ENCODE measurements around the gene CCDC120. TPM values are rescaled to one million over a fixed set of nuclear protein-coding genes. Genes with fewer than 3 reads are reported as not detected.
A peak's percentile ranks its signal among the peaks of the same experiment; 100 is the strongest.

The CCDC120 gene
- total and polyA plus RNA-seq, 9 of the 15 experiments (the other 6 are each of a cell fraction or from before 2014, with no cell fraction given) = 0.13 to 3.6 (median 0.54) TPM

DNA sequence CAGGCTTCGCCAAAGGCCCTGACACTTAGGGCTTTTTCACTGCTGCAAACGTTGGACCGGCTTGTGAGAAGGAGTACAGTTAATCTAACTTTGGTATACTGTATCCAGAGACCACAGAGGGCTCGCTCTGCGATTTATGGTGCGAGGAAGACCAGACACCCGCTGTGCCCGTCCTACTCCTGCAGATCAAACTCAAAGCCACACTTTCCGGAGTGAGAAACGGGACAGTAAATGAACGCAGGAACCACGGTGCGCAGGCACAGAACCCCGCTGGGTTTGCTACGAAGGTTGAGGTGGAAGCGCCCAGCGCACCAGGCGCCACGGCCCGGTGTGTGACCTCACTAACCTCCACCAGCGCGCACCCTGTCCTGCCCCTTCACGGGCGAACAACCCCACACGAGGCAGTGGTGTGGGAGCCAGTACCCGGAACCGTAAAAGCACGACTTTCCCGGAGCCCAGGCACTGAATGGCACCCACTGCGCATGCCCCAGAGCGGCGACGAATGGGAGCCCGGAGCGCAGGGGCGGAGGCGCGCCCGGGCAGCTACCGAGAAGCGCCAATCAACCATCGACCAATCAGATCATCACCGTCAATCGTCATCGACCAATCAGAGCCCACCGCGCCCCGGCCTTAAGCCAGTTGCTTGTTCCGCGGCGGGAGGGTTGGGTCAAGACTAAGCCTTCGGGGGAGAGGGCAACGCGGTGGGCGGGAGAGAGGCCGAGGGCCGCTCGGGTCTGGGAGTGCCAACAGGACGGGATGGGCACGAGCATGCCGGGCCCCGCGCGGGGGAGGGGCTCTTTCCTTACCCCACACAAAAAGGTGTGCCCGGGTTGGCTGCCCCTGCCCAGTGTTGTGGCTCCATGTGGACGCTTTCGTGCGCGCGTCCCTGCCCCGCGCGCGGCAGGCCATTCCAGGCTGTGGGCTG is 42.2 kb downstream of the CCDC120 start (continued):
- no peak; the same call in 1 of the 2 replicates for TF ChIP-seq ZBTB40 (IDR thresholded peaks at IDR 0.05)
- no peak for TF ChIP-seq ZBTB40 (CRISPR knock-in tag; IDR thresholded peaks at IDR 0.05)
- no peak for TF ChIP-seq EZH2 (IDR thresholded peaks at IDR 0.05; ENCODE audit: borderline replicate concordance, low read depth, low read length)
- no peak for TF ChIP-seq DDX20 (tag; IDR thresholded peaks at IDR 0.05; ENCODE audit: low read depth)
- TF ChIP-seq NEUROD1 (IDR thresholded peaks at IDR 0.05; ENCODE audit: borderline replicate concordance, low read depth, low read length, partially characterized antibody) = peak; percentile 83
- TF ChIP-seq ZNF316 (IDR thresholded peaks at IDR 0.05) = no peak
- no peak for TF ChIP-seq PHB2 (IDR thresholded peaks at IDR 0.05; ENCODE audit: low read depth)
- no peak for TF ChIP-seq ZBTB11 (CRISPR knock-in tag; IDR thresholded peaks at IDR 0.05)
- TF ChIP-seq ZNF583 (CRISPR knock-in tag; IDR thresholded peaks at IDR 0.05) = no peak
- TF ChIP-seq ZNF253 (CRISPR knock-in tag; conservative IDR thresholded peaks at IDR 0.05) = no peak
- TF ChIP-seq, protein P1, sequence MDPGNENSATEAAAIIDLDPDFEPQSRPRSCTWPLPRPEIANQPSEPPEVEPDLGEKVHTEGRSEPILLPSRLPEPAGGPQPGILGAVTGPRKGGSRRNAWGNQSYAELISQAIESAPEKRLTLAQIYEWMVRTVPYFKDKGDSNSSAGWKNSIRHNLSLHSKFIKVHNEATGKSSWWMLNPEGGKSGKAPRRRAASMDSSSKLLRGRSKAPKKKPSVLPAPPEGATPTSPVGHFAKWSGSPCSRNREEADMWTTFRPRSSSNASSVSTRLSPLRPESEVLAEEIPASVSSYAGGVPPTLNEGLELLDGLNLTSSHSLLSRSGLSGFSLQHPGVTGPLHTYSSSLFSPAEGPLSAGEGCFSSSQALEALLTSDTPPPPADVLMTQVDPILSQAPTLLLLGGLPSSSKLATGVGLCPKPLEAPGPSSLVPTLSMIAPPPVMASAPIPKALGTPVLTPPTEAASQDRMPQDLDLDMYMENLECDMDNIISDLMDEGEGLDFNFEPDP (CRISPR knock-in tag; IDR thresholded peaks at IDR 0.05) = no peak
- no peak for TF ChIP-seq WHSC1 (IDR thresholded peaks at IDR 0.05; ENCODE audit: low read length)
- TF ChIP-seq HNRNPLL (IDR thresholded peaks at IDR 0.05; ENCODE audit: low read depth, low read length, poor library complexity, severe bottlenecking) = peak; percentile 71
